Esophagus squamous epithelium (tissue), 5 donors: Measurements from ENCODE around the gene PANK2. TPM values are rescaled to one million over a fixed set of nuclear protein-coding genes. Genes with fewer than 3 reads are reported as not detected.

Experiments
- DNase-seq: peaks from one replicate; lab custom pipeline; 2025; lab: John Stamatoyannopoulos, UW
- H3K27ac ChIP-seq, 4 donors: fragments of 200-600 bp; sonication (generic); one replicate each; pipeline ENCODE4 v1.5.1; 2016 to 2019; ENCODE audit warnings: mild to moderate bottlenecking in 1 of 4
- H3K27me3 ChIP-seq, 4 donors: fragments of 200-600 bp; sonication (generic); 1 replicate in 3 of 4; 2 replicates in 1 of 4; pipeline versions ENCODE4 v1.5.1 to v1.6.0; 2017 to 2021; ENCODE audit warnings: antibody characterized with exemption in 1 of 4
- H3K36me3 ChIP-seq, 3 donors: fragments of 200-600 bp; sonication (generic); one replicate each; pipeline ENCODE4 v1.5.1; 2016 to 2019
- H3K4me1 ChIP-seq, 3 donors: fragments of 200-600 bp; sonication (generic); one replicate each; pipeline ENCODE4 v1.5.1; 2017 to 2019
- H3K4me3 ChIP-seq, 4 donors: fragments of 200-600 bp; sonication (generic); 1 replicate in 3 of 4; 2 replicates in 1 of 4; pipeline ENCODE4 v1.5.1; 2016 to 2019; ENCODE audit warnings: mild to moderate bottlenecking in 2 of 4, moderate library complexity in 1 of 4
- H3K9me3 ChIP-seq, 3 donors: fragments of 200-600 bp; sonication (generic); one replicate each; pipeline ENCODE4 v1.5.1; 2016 to 2019
- CTCF ChIP-seq, 6 experiments: fragments of 450-650 bp in 4 of 6; fragments of 200-600 bp in 2 of 6; sonication (generic) in 2 of 6; IDR thresholded peaks; one replicate each; pipeline ENCODE4 v1.5.1; 2016 to 2019; ENCODE audit warnings: antibody characterized with exemption in 6 of 6, mild to moderate bottlenecking in 4 of 6, moderate library complexity in 4 of 6
- POLR2A ChIP-seq, 4 donors: fragments of 450-650 bp; IDR thresholded peaks; one replicate each; pipeline ENCODE4 v1.6.1; 2017; ENCODE audit warnings: antibody characterized with exemption in 4 of 4, mild to moderate bottlenecking in 4 of 4, moderate library complexity in 3 of 4
- WGBS, 2 donors: methylation state at CpG; one replicate each; pipeline ENCODE4 v1.1.5; 2018; 5-methylcytosine and 5-hydroxymethylcytosine counted together
- intact Hi-C: fragments of 100-400 bp; cut with DNase I; formaldehyde crosslinking; loops from one replicate; pipeline ENCODE4 v1.15.0; 2022
- total RNA-seq, 4 donors: library from RNA; depleted of rRNA; stranded (reverse); fragments of >200 nt; gene quantifications; one replicate each; pipeline ENCODE4 v1.1.0, GENCODE V29; 2016
- donor health status: DM: yes; HTN: yes; CAD: no.

Gene PANK2
- total RNA-seq, 4 donors from 2014 or later, result 39.4 to 49.1 (median 46.2) TPM

GRCh38 chr20:3846378-3846739 is 42.8 kb upstream of the PANK2 start:
- TF ChIP-seq CTCF (IDR thresholded peaks at IDR 0.05), result no peak
- TF ChIP-seq POLR2A (IDR thresholded peaks at IDR 0.05), result no peak
- H3K27me3 ChIP-seq, result no peaks in the 10 kb centered on the region
- WGBS, 2 donors, result no CpG with 5 or more reads among the region's 22 CpGs
- peaks cover 12 to 39% (median 15%) of the 10 kb centered on the region in 3 donors for H3K4me1 ChIP-seq
- H3K4me3 ChIP-seq, result peak overlapping the region; percentile 89 to 99 (median 96)
- H3K9me3 ChIP-seq, result no peaks in the 10 kb centered on the region
- peak overlapping the region; percentile 90 to 98 (median 96) for H3K27ac ChIP-seq
- intact Hi-C loops, result no loop called here
- H3K36me3 ChIP-seq, result no peaks in the 10 kb centered on the region
- no peak for DNase-seq

GRCh38 chr20:3846740-3847428 is 42.3 kb upstream of the PANK2 start, which contains the start of gene MAVS:
Gene MAVS (plus strand): TSS chr20:3846834. CDS start chr20:3854625, 7,791 bp downstream.
- TF ChIP-seq POLR2A (IDR thresholded peaks at IDR 0.05) (peak in 2 of 4 donors; percentile 15 to 78), CTCF (IDR thresholded peaks at IDR 0.05) (peak in 3 of 6 experiments; percentile 3 to 44 (median 20))

GRCh38 chr20:3847429-3847940 is 41.7 kb upstream of the PANK2 start:
- H3K9me3 ChIP-seq, result no peaks in the 10 kb centered on the region
- H3K36me3 ChIP-seq, result no peaks in the 10 kb centered on the region
- no peak for TF ChIP-seq CTCF (IDR thresholded peaks at IDR 0.05)
- TF ChIP-seq POLR2A (IDR thresholded peaks at IDR 0.05), result no peak
- no peaks in the 10 kb centered on the region for H3K27me3 ChIP-seq
- H3K4me1 ChIP-seq, result peaks cover 12 to 39% (median 15%) of the 10 kb centered on the region in 3 donors
- intact Hi-C loops, result no loop called here
- H3K27ac ChIP-seq, result peak overlapping the region; percentile 90 to 98 (median 96)
- 5 to 21% methylated on average over 6 to 7 of the region's 8 CpGs for WGBS, 2 donors
- H3K4me3 ChIP-seq, result peak overlapping the region; percentile 89 to 99 (median 96)
- no peak for DNase-seq

More at GRCh38 chr20:3846740-3847428, 42.3 kb upstream of the PANK2 start, which contains the start of gene MAVS:
- H3K9me3 ChIP-seq, result no peaks in the 10 kb centered on the region
- peak within 1 kb of the TSS; percentile 90 to 98 (median 96) for H3K27ac ChIP-seq
- no peaks in the 10 kb centered on the region for H3K27me3 ChIP-seq
- WGBS, 2 donors, result 0% methylated on average over 2 to 14 of the region's 72 CpGs
- DNase-seq, result peak; percentile 22
- peaks cover 12 to 39% (median 15%) of the 10 kb centered on the region in 3 donors for H3K4me1 ChIP-seq
- H3K36me3 ChIP-seq, result no peaks in the 10 kb centered on the region
- intact Hi-C loops, result no loop called here
- peak within 1 kb of the TSS; percentile 89 to 99 (median 96) for H3K4me3 ChIP-seq

- Histone ChIP-seq H3K4me1 (peaks cover 12 to 39% (median 15%) of the 10 kb centered on the region in 3 donors), H3K9me3 (no peaks in the 10 kb centered on the region), H3K27ac (peak overlapping the region in 2 of 4 donors; percentile 13 to 36), H3K36me3 (no peaks in the 10 kb centered on the region), H3K27me3 (no peaks in the 10 kb centered on the region), H3K4me3 (no peak overlapping the region)
- no peak for TF ChIP-seq POLR2A (IDR thresholded peaks at IDR 0.05)
- no peak for TF ChIP-seq CTCF (IDR thresholded peaks at IDR 0.05)
- WGBS, 2 donors, result 83 to 87% methylated on average over 1 of the region's 1 CpG
- intact Hi-C loops, result no loop called here
- DNase-seq, result no peak
These were observed 40.6 kb upstream of the PANK2 start for GRCh38 chr20:3848565-3848964.

- WGBS, 2 donors, result 47 to 66% methylated on average over 4 of the region's 4 CpGs
- no peak for TF ChIP-seq CTCF (IDR thresholded peaks at IDR 0.05)
- TF ChIP-seq POLR2A (IDR thresholded peaks at IDR 0.05), result no peak
- Histone ChIP-seq H3K36me3 (peaks cover 17 to 54% (median 28%) of the 10 kb centered on the region in 3 donors), H3K9me3 (no peaks in the 10 kb centered on the region), H3K4me1 (peaks cover 0 to 24% (median 0%) of the 10 kb centered on the region in 3 donors), H3K27me3 (no peaks in the 10 kb centered on the region), H3K4me3 (no peak overlapping the region), H3K27ac (peak overlapping the region in 1 of 4 donors; percentile 5)
- no peak for DNase-seq
- intact Hi-C loops, result no loop called here
These were observed 34.7 kb upstream of the PANK2 start for GRCh38 chr20:3854462-3854871.
